HG02678 (cell line): Measurements from ENCODE around the gene KCNH4.
"Not testable (repeated sequence)": the region's sequence is repeated elsewhere in the genome, so short reads cannot be mapped to it uniquely, and the experiment has no call there.

Experiments
- ATAC-seq: cut with Tn5 transposase; IDR thresholded peaks from one replicate; pipeline ENCODE4 v1.9.1; 2021; ENCODE audit warnings: mild to moderate bottlenecking, moderate library complexity; ENCODE audit not compliant: unreplicated experiment

The KCNH4 gene

GRCh38 chr17:42179911-42180410, 981 bp downstream of the KCNH4 start:
- ATAC-seq: no peak

DNA sequence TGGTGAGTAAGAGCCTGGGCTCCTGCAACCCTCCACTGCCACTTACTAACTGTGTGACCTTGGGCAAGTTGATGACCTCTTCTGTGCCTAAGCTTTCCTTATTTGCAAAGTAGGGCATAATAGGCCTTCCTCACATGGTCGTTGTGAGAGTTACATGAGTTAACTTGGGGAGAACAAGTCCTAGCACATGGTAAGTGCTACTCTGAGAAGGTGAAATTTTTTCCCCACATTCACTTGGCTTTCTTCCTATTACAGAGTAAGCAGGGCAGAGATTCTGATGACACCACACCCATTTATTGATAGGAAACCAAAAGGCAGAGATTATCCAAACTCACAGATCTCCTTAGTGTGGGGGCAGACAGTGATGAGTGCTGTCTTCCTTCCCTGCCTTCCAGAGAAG, 1.6 kb downstream of the KCNH4 start:
- ATAC-seq: no peak

DNA sequence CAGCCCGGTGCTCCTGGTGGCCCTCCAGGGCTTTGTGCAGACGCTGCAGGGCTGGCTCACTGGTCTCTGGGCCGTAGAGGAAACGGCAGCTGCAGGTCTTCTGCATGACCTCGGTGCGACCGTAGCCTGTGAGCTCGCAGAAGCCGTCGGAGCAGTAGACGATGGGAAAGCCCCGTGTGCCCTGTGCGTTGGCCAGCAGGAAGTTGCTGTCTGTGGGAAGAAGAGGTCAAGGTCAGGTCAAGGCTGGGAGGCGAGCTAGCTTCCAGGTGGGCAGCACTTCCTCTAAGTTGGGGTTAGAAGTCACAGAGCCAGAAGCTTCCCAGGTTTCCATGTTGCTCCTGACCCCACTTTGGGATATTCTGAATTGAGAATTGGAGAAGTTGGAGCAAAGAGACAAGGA, 2.1 kb downstream of the KCNH4 start:
- no peak for ATAC-seq

GRCh38 chr17:42177684-42178083, 3.3 kb downstream of the KCNH4 start:
- ATAC-seq: no peak

- no peak for ATAC-seq
Measured at GRCh38 chr17:42174126-42174783, 6.7 kb downstream of the KCNH4 start.

GRCh38 chr17:42171831-42172230, 9.1 kb downstream of the KCNH4 start:
- no peak for ATAC-seq

GRCh38 chr17:42169351-42169750, 11.6 kb downstream of the KCNH4 start:
- no peak for ATAC-seq

- ATAC-seq: no peak
Measured at GRCh38 chr17:42167807-42168206, 13.1 kb downstream of the KCNH4 start.

DNA sequence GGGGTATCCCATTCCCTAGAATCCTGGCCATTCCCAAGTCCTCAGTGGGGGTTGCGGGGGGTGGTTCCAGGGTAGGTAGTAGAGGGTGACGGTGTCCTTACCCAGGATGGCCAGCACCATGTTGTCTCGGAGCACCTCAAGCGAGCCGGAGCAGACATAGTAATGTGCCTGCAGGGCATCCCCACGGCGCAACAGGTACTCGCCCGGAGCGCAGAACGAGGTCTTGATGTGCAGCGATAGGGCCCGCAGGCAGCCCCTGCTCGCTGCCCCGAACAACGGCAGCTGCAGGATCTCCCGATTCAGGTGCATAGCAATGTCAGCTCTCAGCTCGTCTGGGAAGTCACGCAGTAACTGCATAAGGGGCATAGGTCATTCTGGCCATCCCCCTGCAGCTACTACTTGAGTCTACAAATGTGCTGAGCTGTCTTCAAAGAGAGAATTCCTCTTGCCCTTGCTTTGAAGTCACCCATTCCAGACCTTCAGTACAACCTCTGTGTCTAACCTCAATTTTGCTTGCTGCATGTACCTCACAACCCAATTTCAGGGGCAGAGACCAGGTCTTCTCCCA, 14.7 kb downstream of the KCNH4 start:
- no peak for ATAC-seq

- ATAC-seq: no peak
Measured at GRCh38 chr17:42165751-42166150, 15.2 kb downstream of the KCNH4 start.

- no peak for ATAC-seq
Measured at GRCh38 chr17:42163696-42164407, 17.1 kb downstream of the KCNH4 start.

DNA sequence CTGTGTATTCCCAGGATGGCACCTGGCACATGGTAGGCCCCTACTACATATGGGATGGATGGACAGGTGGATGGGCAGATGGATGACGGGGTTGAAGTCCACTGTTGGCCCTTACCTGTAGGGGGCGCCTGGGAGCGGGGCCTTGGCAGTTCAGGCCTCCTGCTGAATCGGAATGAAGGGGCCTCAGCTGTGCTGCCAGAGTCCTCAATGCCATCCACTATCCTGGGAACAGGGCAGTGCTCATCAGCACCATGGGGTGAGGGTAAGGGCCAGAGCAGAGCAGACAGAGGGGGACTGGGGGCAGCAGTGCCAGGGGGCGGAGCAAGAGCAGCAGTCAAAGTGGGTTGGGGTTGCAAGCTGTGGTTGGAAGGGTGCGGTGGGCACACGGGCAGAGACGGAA, 17.8 kb downstream of the KCNH4 start:
- ATAC-seq: no peak

DNA sequence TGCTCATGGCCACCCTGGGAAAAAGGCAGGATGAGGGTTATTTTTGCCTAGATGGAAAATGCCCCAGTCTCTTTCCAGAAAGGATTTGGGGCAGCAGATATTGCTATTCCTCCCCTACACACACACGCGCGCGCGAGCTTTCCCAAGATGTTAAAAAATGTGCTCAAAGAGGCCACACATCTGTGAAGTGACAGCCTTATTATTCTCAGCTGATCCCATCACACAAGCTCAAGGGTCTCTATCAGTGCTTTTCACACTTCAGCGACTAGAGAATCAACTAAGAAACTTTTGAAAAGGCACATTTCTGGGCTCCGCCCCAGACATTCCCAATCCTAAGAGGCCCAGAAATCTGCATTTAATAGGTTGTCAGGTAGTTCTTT, 20.4 kb downstream of the KCNH4 start:
- ATAC-seq: no peak

GRCh38 chr17:42159796-42160530, 21.0 kb downstream of the KCNH4 start:
- ATAC-seq: no peak

DNA sequence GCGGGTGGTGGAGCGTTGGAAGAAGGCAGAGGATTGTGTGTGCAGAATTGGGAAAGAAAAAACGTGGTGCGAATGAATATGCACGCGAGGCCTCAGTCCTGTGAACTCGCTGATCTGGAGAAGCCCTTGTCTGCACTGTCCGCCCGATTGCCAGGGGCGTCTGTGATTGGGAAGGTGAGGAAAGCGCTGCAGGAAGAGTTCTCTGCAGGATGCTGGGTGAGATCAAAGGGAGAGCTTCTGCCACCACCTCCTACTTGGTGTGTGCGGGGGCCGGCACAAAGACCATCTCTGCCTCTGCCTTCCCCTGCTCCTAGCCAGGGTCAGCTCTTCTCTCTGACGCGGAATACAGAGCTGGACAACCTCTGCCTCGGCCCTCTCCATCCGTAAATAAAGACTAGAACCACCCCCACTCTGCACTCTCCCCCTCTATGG, 25.3 kb downstream of the KCNH4 start:
- no peak for ATAC-seq

GRCh38 chr17:42153919-42154742, 26.8 kb downstream of the KCNH4 start:
- ATAC-seq: no peak

DNA sequence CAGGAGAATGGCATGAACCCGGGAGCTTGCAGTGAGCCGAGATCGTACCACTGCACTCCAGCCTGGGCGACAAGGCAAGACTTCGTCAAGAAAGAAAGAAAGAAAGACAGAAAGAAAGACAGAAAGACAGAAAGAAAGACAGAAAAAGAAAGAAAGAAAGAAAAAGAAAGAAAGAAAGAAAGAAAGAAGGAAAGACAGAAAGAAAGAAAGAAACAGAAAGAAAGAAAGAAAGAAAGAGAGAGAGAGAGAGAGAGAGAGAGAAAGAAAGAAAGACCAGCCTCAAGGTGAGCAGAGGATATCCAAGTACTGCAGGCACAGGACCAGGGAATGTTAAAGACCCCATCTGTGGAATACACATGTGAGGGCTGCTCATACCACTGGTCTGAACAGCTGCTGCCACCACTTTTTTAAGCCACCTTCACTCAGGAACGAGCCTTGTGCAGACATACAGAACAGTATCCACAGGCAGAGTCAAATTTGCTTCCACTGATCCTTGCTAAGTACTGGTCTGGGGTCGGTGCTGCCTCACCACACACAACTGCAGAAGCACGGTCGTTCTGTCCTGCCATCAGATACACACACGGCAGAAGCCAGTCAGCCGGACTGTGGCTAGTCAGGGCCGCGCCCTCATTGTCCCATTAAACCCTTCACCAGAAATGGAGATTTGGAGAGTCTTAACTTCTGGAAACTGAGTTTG, 33.9 kb downstream of the KCNH4 start:
- no peak for ATAC-seq

DNA sequence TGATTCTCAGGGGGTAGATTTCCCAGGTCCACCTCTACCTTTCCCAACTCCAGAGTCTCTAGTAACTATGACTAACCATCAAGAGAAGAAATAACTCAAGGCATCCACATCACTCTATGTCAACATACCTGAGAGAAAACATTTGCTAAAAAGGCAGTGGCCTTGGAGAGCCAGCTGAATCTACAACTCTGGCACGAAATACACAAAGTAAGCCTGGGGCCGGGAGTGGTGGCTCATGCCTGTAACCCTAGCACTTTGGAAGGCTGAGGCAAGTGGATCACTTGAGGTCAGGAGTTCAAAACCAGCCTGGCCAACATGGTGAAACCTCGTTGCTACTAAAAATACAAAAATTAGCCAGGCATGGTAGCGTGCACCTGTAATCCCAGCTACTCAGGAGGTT, 37.8 kb downstream of the KCNH4 start:
- ATAC-seq: not testable (repeated sequence)

DNA sequence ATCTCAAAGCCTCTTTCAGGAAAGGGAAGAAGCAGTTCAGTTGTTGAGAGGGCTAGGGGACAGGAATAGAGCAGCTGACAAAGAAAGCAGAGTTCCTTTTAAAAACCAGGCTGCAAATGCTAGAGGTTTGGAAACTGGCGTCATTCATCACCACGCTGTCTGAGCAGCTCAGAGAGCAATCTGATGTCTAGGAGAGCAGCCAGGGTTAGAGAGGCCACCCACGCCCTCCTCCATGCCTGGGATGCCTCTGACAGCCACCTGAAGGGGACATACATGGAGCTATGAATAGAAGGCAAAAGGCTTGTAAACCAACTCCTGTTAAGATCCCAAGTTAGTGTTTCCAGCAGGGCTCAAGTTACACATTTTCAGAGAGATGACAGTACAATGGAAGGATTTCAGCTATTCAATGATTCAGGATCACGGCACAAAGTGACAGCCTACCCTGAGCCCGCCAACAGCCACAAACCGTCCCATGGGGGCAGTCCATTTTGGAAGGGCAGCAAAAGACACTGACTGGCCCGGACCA, 38.5 kb downstream of the KCNH4 start:
- no peak for ATAC-seq

DNA sequence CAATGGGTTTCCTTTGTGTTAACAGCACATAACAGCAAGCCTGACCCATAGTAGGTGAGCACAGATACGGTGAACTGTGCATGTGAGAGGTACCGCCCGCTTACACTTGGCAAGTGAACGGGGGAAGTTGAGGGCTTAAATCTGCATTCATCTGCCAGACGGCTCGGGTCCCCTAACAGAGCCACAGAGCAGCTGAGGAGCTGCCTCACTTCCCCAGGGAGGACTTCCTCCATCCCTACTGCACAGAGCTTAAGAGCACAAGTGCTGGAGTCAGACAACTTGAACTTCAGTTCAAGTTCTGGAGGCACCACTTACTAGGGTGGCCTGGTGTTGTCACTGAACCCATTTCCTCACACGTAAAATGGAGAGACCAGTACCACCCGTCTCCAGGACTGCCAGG, 39.6 kb downstream of the KCNH4 start:
- no peak for ATAC-seq
